Upper lobe of left lung (tissue), 6 donors: ENCODE results near the gene DUXB. TPM values are rescaled to one million over a fixed set of nuclear protein-coding genes. Genes with fewer than 3 reads are reported as not detected.

ENCODE experiments used
- ATAC-seq, 2 donors: fragments of 200-7000 bp; cut with Tn5 transposase; one replicate each; pipeline ENCODE4 v1.9.1; 2022; ENCODE audit warnings: mild to moderate bottlenecking in 2 of 2, moderate library complexity in 2 of 2; ENCODE audit not compliant: low FRiP score in 2 of 2
- DNase-seq, 2 donors: peaks; one replicate each; pipeline ENCODE4 v3.0.0-alpha.2; 2019 to 2020
- H3K27ac ChIP-seq, 4 donors: fragments of 200-600 bp; sonication (generic); one replicate each; pipeline ENCODE4 v1.5.1; 2016 to 2019
- H3K27me3 ChIP-seq, 4 donors: fragments of 200-600 bp; sonication (generic); one replicate each; pipeline ENCODE4 v1.5.1; 2017 to 2019
- H3K36me3 ChIP-seq, 4 donors: fragments of 200-600 bp; sonication (generic); one replicate each; pipeline ENCODE4 v1.5.1; 2016 to 2019
- H3K4me1 ChIP-seq, 4 donors: fragments of 200-600 bp; sonication (generic); one replicate each; pipeline ENCODE4 v1.5.1; 2018 to 2019
- H3K4me3 ChIP-seq, 4 donors: fragments of 200-600 bp; sonication (generic); one replicate each; pipeline ENCODE4 v1.5.1; 2017 to 2019; ENCODE audit warnings: mild to moderate bottlenecking in 2 of 4, moderate library complexity in 1 of 4
- H3K9me3 ChIP-seq, 4 donors: fragments of 200-600 bp; sonication (generic); one replicate each; pipeline ENCODE4 v1.5.1; 2018 to 2019
- CTCF ChIP-seq, 6 experiments: fragments of 450-650 bp in 4 of 6; fragments of 200-600 bp in 2 of 6; sonication (generic) in 2 of 6; IDR thresholded peaks; one replicate each; pipeline ENCODE4 v1.5.1; 2016 to 2019; ENCODE audit warnings: antibody characterized with exemption in 6 of 6
- EP300 ChIP-seq, 4 donors: sonication (generic); formaldehyde crosslinking; IDR thresholded peaks; one replicate each; pipeline ENCODE4 v1.5.1; 2017; ENCODE audit warnings: antibody characterized with exemption in 4 of 4, control low read depth in 2 of 4
- POLR2A ChIP-seq, 4 donors: fragments of 450-650 bp; IDR thresholded peaks; one replicate each; pipeline ENCODE4 v1.5.1; 2016 to 2017; ENCODE audit warnings: antibody characterized with exemption in 4 of 4, mild to moderate bottlenecking in 2 of 4
- POLR2AphosphoS5 ChIP-seq, 2 donors: sonication (generic); formaldehyde crosslinking; IDR thresholded peaks; one replicate each; pipeline ENCODE4 v1.5.1; 2017; ENCODE audit warnings: antibody characterized with exemption in 2 of 2
- WGBS, 2 donors: methylation state at CpG; one replicate each; pipeline ENCODE4 v1.1.5; 2017 to 2018; 5-methylcytosine and 5-hydroxymethylcytosine counted together
- total RNA-seq, 6 donors: library from RNA; depleted of rRNA in 4 of 6; stranded (reverse); fragments of >200 nt in 4 of 6; gene quantifications; one replicate each; pipeline versions ENCODE4 v1.1.0 to v1.2.1, GENCODE V29; 2016 to 2021
- donor health status: DM: no; HTN: no; CAD: no; lungs with moderate emphysema.
- donor health status: DM: no; HTN: yes; CAD: no; lungs with severe emphysema.

Gene DUXB
- not detected for total RNA-seq

GRCh38 chr16:75701361-75701760 lies at the start of gene DUXB:
DUXB (minus strand) TSS chr16:75701461; CDS start chr16:75701418, 43 bp downstream.
- Histone ChIP-seq H3K9me3 (no peaks in the 10 kb centered on the region), H3K4me1 (no peaks in the 10 kb centered on the region), H3K36me3 (no peaks in the 10 kb centered on the region), H3K4me3 (no peak within 1 kb of the TSS), H3K27ac (no peak within 1 kb of the TSS), H3K27me3 (no peaks in the 10 kb centered on the region)
- TF ChIP-seq POLR2AphosphoS5 (IDR thresholded peaks at IDR 0.05) = no peak
- TF ChIP-seq POLR2A (IDR thresholded peaks at IDR 0.05) = no peak
- TF ChIP-seq CTCF (IDR thresholded peaks at IDR 0.05) = no peak
- no peak for TF ChIP-seq EP300 (IDR thresholded peaks at IDR 0.05)
- no peak for ATAC-seq
- no peak for DNase-seq
- 93 to 96% methylated on average over 5 of the region's 5 CpGs for WGBS, 2 donors

- H3K4me3 ChIP-seq = no peak overlapping the region
- 50 to 55% methylated on average over 3 of the region's 3 CpGs for WGBS, 2 donors
- no peak for DNase-seq
These were observed 49.3 kb upstream of the DUXB start for GRCh38 chr16:75750528-75750927.

GRCh38 chr16:75746359-75746758 lies 45.1 kb upstream of the DUXB start:
- Histone ChIP-seq H3K9me3 (no peaks in the 10 kb centered on the region), H3K4me1 (no peaks in the 10 kb centered on the region), H3K4me3 (no peak overlapping the region), H3K27ac (no peak overlapping the region), H3K36me3 (no peaks in the 10 kb centered on the region), H3K27me3 (no peaks in the 10 kb centered on the region)
- WGBS, 2 donors = 87 to 100% methylated on average over 3 of the region's 3 CpGs
- ATAC-seq = no peak
- no peak for DNase-seq
- TF ChIP-seq EP300 (IDR thresholded peaks at IDR 0.05) (no peak), CTCF (IDR thresholded peaks at IDR 0.05) (no peak), POLR2AphosphoS5 (IDR thresholded peaks at IDR 0.05) (no peak), POLR2A (IDR thresholded peaks at IDR 0.05) (no peak)

More at GRCh38 chr16:75750528-75750927, 49.3 kb upstream of the DUXB start:
- H3K27ac ChIP-seq = no peak overlapping the region
- no peaks in the 10 kb centered on the region for H3K9me3 ChIP-seq
- TF ChIP-seq CTCF (IDR thresholded peaks at IDR 0.05) (no peak), POLR2A (IDR thresholded peaks at IDR 0.05) (no peak), EP300 (IDR thresholded peaks at IDR 0.05) (no peak), POLR2AphosphoS5 (IDR thresholded peaks at IDR 0.05) (no peak)
- H3K27me3 ChIP-seq = no peaks in the 10 kb centered on the region
- no peaks in the 10 kb centered on the region for H3K36me3 ChIP-seq
- no peaks in the 10 kb centered on the region for H3K4me1 ChIP-seq
- ATAC-seq = peak in 1 of 2 donors; percentile 70

GRCh38 chr16:75745823-75746222 lies 44.6 kb upstream of the DUXB start:
- Histone ChIP-seq H3K36me3 (no peaks in the 10 kb centered on the region), H3K27me3 (no peaks in the 10 kb centered on the region), H3K4me1 (no peaks in the 10 kb centered on the region), H3K9me3 (no peaks in the 10 kb centered on the region), H3K4me3 (no peak overlapping the region), H3K27ac (no peak overlapping the region)
- no peak for TF ChIP-seq POLR2A (IDR thresholded peaks at IDR 0.05)
- TF ChIP-seq POLR2AphosphoS5 (IDR thresholded peaks at IDR 0.05) = no peak
- no peak for TF ChIP-seq EP300 (IDR thresholded peaks at IDR 0.05)
- no peak for TF ChIP-seq CTCF (IDR thresholded peaks at IDR 0.05)
- DNase-seq (no peak), ATAC-seq (no peak)
- WGBS, 2 donors = 79 to 90% methylated on average over 1 of the region's 1 CpG

GRCh38 chr16:75745242-75745641 lies 44.0 kb upstream of the DUXB start:
- no peak overlapping the region for H3K4me3 ChIP-seq
- TF ChIP-seq CTCF (IDR thresholded peaks at IDR 0.05) (no peak), POLR2A (IDR thresholded peaks at IDR 0.05) (no peak), EP300 (IDR thresholded peaks at IDR 0.05) (no peak), POLR2AphosphoS5 (IDR thresholded peaks at IDR 0.05) (no peak)
- no peaks in the 10 kb centered on the region for H3K9me3 ChIP-seq
- ATAC-seq (no peak), DNase-seq (no peak)
- no peaks in the 10 kb centered on the region for H3K27me3 ChIP-seq
- 56 to 62% methylated on average over 1 of the region's 1 CpG for WGBS, 2 donors
- no peaks in the 10 kb centered on the region for H3K4me1 ChIP-seq
- H3K27ac ChIP-seq = no peak overlapping the region
- H3K36me3 ChIP-seq = no peaks in the 10 kb centered on the region
